HEK293T (cell line): ENCODE results near the gene NCDN.

ENCODE experiments used
- CTCF ChIA-PET: fragments of 350-600 bp; formaldehyde crosslinking; extraction: SDS; loops from one replicate; lab custom pipeline; 2021; ENCODE audit warnings: antibody characterized with exemption, inconsistent platforms; lab: Yijun Ruan, JAX
- POLR2A ChIA-PET: fragments of 350-600 bp; formaldehyde crosslinking; extraction: SDS; loops from one replicate; lab custom pipeline; 2020; ENCODE audit warnings: antibody characterized with exemption, inconsistent platforms; lab: Yijun Ruan, JAX
- DNase-seq: peaks from one replicate; pipeline ENCODE4 v3.0.0; 2012; ENCODE audit warnings: mixed read lengths; ENCODE audit errors: extremely low spot score
- ARNT ChIP-seq: fragments of 450-650 bp; IDR thresholded peaks from 2 replicates; pipeline ENCODE4 v1.6.1; 2017; ENCODE audit warnings: mild to moderate bottlenecking
- BHLHE40 ChIP-seq: fragments of 450-650 bp; IDR thresholded peaks from 2 replicates; pipeline ENCODE4 v1.6.1; 2016; ENCODE audit warnings: mild to moderate bottlenecking, moderate library complexity, borderline replicate concordance
- CTBP1 ChIP-seq: fragments of 450-650 bp; IDR thresholded peaks from 2 replicates; pipeline ENCODE4 v1.6.1; 2016; ENCODE audit warnings: borderline replicate concordance
- ELF4 ChIP-seq: fragments of 450-650 bp; IDR thresholded peaks from 2 replicates; pipeline ENCODE4 v1.6.1; 2017; ENCODE audit warnings: antibody characterized with exemption
- FOXA1 ChIP-seq: fragments of 450-650 bp; IDR thresholded peaks from 2 replicates; pipeline ENCODE4 v1.6.1; 2016; ENCODE audit warnings: mild to moderate bottlenecking
- FOXK2 ChIP-seq: fragments of 450-650 bp; IDR thresholded peaks from 2 replicates; pipeline ENCODE4 v1.6.1; 2016; ENCODE audit warnings: mild to moderate bottlenecking
- FOXM1 ChIP-seq: fragments of 450-650 bp; IDR thresholded peaks from 2 replicates; pipeline ENCODE4 v1.6.1; 2017; ENCODE audit warnings: mild to moderate bottlenecking, borderline replicate concordance
- HDGF ChIP-seq: fragments of 450-650 bp; IDR thresholded peaks from 2 replicates; pipeline ENCODE4 v1.6.1; 2017; ENCODE audit warnings: antibody characterized with exemption, borderline replicate concordance
- L3MBTL2 ChIP-seq: fragments of 450-650 bp; conservative IDR thresholded peaks from 2 replicates; pipeline ENCODE4 v1.6.1; 2016; ENCODE audit warnings: mild to moderate bottlenecking
- LEF1 ChIP-seq: fragments of 450-650 bp; IDR thresholded peaks from 2 replicates; pipeline ENCODE4 v1.6.1; 2017; ENCODE audit warnings: mild to moderate bottlenecking, borderline replicate concordance
- NFRKB ChIP-seq: fragments of 450-650 bp; IDR thresholded peaks from 2 replicates; pipeline ENCODE4 v1.6.1; 2016; ENCODE audit warnings: mild to moderate bottlenecking, moderate library complexity
- PKNOX1 ChIP-seq: fragments of 450-650 bp; IDR thresholded peaks from 2 replicates; pipeline ENCODE4 v1.6.1; 2016
- SP1 ChIP-seq: fragments of 450-650 bp; IDR thresholded peaks from 2 replicates; pipeline ENCODE4 v1.6.1; 2017
- SUZ12 ChIP-seq: fragments of 450-650 bp; IDR thresholded peaks from 2 replicates; pipeline ENCODE4 v1.6.1; 2016; ENCODE audit warnings: mild to moderate bottlenecking
- TARDBP ChIP-seq: fragments of 450-650 bp; IDR thresholded peaks from 2 replicates; pipeline ENCODE4 v1.6.1; 2016
- ZNF384 ChIP-seq: fragments of 450-650 bp; IDR thresholded peaks from 2 replicates; pipeline ENCODE4 v1.6.1; 2016

Gene NCDN

GRCh38 chr1:35546614-35547013 is 11.0 kb upstream of the NCDN start:
- no peak for DNase-seq
- TF ChIP-seq CTBP1 (no peak), BHLHE40 (no peak), FOXM1 (no peak), HDGF (no peak), ELF4 (no peak), SP1 (no peak), NFRKB (no peak), SUZ12 (no peak), TARDBP (no peak), L3MBTL2 (no peak), FOXK2 (no peak), LEF1 (no peak), ZNF384 (no peak), FOXA1 (no peak), ARNT (no peak), PKNOX1 (no peak)
- ChIA-PET CTCF (no interaction called here), POLR2A (interaction anchor here (2.8 kb wide), 1 partner anchor 10 kb away, joined by 11 read pairs; the partner anchor contains the start of genes KIAA0319L and NCDN)

DNA sequence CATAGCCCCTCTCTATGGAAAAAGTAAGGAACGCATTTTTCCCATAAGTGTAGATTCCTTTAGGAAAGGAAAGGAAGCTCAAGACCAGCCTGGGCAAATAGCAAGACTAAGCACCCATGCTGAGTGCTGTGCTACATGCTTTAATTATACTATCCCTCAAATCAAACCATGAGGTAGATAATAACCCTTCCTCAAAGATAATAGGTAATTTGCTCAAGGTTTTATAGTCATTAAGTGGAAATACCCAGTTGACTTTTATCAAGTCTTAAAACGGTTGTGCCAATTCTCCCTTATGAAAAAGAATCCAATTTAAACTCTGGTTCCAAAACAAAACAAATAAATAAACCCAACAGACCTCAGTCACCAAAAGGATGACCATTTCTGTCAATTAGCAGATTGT is 3.7 kb upstream of the NCDN start:
- TF ChIP-seq PKNOX1 (no peak), HDGF (no peak), SUZ12 (no peak), NFRKB (no peak)
- no peak for DNase-seq
- CTCF ChIA-PET, result no interaction called here
- POLR2A ChIA-PET, result no interaction called here

DNA sequence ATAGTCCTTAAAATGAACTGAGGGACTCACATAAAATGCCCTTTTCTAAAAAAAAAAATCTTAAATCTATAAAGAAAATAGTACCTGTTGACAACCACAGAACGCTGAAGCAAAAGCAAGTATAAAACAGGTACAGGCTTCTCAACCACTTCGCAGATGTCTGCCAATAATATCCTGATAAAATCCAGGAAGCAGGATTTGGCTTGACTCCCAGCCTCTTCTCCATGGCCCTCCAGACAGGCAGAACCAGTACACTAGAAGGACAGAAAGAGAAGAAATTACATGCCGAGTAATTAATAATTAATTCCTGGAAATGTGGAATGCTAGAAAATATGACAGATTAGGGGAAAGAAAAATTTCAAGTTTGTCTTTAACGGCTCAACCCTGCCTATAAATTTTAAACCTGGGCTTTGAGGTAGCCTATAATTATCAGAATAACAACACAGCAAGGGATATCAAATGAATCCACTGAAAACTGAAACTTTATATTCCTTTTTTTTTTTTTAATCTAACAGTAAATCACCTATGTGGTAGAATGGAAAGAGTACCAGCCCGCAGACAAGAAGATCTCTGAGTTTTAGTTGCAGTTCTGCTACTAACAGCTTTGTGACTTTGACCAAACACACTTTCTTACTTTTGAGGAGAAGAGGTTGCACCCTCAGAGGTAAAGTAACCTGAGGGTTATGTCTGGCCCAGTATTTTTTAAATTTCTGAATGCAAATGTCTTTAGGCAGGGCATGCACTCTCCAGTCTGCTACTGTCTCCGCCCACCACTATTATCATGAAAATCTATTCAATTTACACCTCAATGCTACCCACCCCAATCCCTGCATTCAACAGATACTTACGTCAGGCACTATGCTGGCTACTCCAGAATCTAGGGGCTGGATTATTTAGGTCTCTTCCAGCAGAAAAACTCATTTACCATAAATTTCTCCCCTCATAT is 3.1 kb upstream of the NCDN start:
- POLR2A ChIA-PET, result no interaction called here
- CTCF ChIA-PET, result no interaction called here

DNA sequence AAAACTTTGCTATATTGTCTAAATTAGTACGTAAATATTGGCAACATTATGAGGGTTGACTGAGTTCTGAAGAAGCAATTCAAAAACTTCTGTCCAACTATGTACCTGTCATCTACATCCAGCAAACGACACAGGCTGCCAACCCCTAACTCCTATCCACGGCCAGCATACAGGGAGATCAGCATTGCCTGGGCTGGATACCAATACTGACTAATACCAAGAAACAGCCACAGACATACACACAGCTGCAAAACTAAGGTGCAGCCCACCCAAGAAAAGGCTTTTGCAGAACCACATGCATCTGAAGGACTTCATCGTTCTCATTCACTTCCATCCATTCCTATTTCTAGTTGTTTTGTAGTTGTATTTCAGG is 2.4 kb upstream of the NCDN start:
- DNase-seq, result no peak
- TF ChIP-seq ARNT (no peak), FOXK2 (no peak), HDGF (no peak), BHLHE40 (no peak), SUZ12 (no peak), ZNF384 (no peak), FOXM1 (no peak), NFRKB (no peak), ELF4 (no peak), TARDBP (no peak), SP1 (no peak), CTBP1 (no peak), FOXA1 (no peak), PKNOX1 (no peak), L3MBTL2 (no peak), LEF1 (no peak)
- CTCF ChIA-PET, result no interaction called here
- POLR2A ChIA-PET, result no interaction called here

More for the DNA sequence above, 3.1 kb upstream of the NCDN start:
- TF ChIP-seq BHLHE40, result no peak
- TF ChIP-seq L3MBTL2, result no peak
- TF ChIP-seq ZNF384, result no peak
- no peak for DNase-seq

DNA sequence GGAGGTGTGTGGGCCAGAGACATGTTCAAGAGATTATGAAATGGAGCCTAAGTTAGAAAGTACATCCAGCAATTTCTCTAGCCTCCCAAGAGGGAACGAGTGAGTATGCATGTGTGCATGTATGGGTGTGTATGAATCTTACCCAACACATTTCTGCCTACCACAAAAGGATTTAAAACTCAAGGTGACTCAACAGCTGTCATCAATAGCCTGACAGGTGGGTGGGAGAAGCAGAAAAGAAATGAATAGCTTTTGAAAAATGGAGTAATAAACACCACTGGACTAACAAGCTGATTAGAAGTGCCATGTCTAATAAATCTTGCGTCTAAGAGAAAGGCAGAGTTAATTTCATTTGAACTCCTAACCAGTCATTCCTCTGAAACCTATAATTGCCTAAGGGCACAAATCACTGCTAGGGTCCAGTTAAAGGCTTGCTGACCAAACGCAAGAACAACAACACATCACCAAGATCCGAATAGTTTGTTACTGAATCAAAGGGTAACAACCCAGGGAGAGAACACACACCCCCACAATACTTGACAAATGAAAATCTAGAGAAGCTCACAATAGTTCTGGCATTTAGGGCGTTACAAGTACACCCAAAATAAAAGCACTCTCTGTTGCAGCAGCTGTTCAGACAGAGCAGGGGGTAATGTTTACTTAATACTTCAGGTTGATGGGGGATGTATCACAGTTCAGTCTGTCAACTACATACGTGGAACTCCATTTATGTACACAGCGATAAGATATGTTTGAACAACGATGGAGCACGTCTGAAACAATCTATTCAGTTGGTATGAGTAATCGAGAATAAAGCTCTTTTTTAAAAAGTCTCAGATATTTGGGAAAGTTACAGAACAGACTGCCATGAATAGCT is 1.8 kb upstream of the NCDN start:
- DNase-seq, result no peak
- ChIA-PET POLR2A (interaction anchor here (0.7 to 2.2 kb wide), 5 partner anchors 8 to 213 kb away, joined by 3 to 11 read pairs (median 3); no protein-coding TSS in a partner anchor), CTCF (interaction anchor here (1.5 kb wide), 1 partner anchor 9 kb away, joined by 3 read pairs; no protein-coding TSS in a partner anchor)
- TF ChIP-seq SUZ12, result no peak
- no peak for TF ChIP-seq BHLHE40
- TF ChIP-seq SP1, result no peak
- no peak for TF ChIP-seq L3MBTL2
- TF ChIP-seq TARDBP, result no peak
- no peak for TF ChIP-seq CTBP1
- no peak for TF ChIP-seq HDGF
- no peak for TF ChIP-seq ELF4
- no peak for TF ChIP-seq FOXM1
- TF ChIP-seq LEF1, result no peak
